ENCODE results near the gene PCCA.
"Not testable (repeated sequence)": the region's sequence is repeated elsewhere in the genome, so short reads cannot be mapped to it uniquely, and the experiment has no call there.

Gene PCCA

GRCh38 chr13:100306434-100306999 is 217.6 kb downstream of the PCCA start:
- DNase-seq (ENCODE audit: low spot score), result no peak

DNA sequence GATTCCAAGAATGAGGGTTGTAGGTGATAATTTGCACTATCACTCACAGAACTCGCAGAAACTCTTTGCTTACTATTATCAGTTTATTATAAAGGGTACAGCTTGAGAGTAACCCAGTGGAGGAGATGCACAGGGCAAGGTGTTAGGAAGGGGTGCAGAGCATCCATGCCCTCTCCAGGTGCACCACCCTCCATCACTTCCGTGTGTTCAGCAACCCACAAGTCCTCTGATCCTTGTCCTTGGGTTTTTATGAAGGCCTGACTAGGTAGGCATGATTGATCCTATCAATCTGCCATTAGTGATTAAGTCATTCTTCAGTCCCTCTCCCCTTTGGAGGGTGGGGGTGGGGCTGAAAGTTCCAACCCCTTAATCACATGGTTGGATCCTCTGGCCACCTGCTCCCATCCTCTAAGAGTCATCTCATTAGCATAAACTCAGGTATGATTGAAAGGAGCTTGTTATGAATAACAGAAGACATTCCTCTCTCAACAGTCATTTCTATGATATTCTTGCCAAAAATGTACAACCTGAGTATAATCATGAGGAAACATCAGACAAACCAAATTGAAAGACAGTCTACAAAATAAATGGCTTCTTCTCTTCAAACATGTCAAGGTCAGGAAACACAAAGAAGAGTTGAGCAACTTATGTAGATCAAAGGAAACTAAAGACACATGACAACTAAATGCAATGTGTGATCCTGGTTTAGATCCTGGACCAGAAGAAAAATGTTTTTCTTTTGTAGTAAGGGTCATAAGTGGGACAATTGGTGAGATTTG is 225.4 kb downstream of the PCCA start:
- DNase-seq (ENCODE audit: low spot score), result no peak

GRCh38 chr13:100315522-100315921 is 226.6 kb downstream of the PCCA start:
- no peak for DNase-seq (ENCODE audit: low spot score)

GRCh38 chr13:100318473-100318872 is 229.6 kb downstream of the PCCA start:
- not testable (repeated sequence) for DNase-seq (ENCODE audit: low spot score)

- DNase-seq (ENCODE audit: low spot score), result no peak
Measured at GRCh38 chr13:100323937-100324336, 235.0 kb downstream of the PCCA start.

- no peak for DNase-seq (ENCODE audit: low spot score)
Measured at GRCh38 chr13:100330662-100331061, 241.8 kb downstream of the PCCA start.

- DNase-seq (ENCODE audit: low spot score), result no peak
Measured at GRCh38 chr13:100333141-100333540, 244.2 kb downstream of the PCCA start.

GRCh38 chr13:100334214-100334613 is 245.3 kb downstream of the PCCA start:
- no peak for DNase-seq (ENCODE audit: low spot score)

DNA sequence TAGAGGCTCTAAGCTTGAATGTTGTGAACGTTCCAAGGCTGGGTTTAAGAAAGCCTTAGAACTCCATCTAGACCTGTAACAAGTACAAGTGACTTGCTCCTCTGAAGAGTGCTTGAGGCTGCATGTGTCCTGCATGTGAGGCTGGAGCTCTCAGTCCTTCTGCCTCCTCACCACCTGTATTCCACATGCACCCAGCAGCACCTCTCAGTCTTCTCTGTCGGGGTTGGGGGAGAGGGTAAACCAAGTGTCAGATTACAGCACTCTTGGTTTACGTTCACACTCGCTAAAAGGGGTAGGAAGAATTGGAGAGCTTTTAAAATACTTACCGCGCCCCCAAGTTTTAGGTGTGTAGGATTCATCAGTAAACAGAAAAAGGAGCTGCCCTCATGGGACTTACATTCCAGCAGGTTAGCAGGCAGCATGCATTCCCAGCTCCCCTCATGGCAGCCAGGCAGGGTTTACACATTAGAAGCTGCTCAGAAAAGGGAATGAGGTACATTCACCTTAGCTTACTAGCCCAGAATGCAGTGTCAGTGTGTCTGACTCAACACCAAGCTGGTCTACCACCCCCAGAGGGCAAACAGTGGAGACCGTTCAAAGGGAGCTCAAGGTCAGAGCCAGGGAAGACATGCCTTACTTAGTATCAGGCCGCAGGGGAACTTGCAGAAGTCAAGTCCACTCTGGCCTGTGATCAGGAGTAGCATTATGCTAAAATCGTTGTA is 248.1 kb downstream of the PCCA start:
- no peak for DNase-seq (ENCODE audit: low spot score)

DNA sequence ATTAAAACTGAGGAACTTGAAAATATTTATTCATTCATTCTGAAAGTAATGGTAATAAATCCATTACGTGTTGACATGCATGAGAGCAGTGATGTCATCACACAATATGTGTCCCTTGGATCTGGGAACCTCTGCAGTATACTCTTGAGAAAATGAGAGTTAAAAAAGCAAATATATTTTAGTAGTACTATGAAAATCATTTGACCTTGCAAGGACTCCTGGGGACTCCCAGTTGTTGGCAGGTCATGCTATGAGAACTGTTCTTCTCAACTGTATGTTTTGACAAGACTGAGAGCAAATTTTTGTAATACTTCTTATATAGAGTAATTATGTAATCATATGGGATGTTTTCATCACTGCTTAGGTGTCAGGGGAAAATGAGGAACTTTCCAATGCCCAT is 249.4 kb downstream of the PCCA start:
- no peak for DNase-seq (ENCODE audit: low spot score)

DNA sequence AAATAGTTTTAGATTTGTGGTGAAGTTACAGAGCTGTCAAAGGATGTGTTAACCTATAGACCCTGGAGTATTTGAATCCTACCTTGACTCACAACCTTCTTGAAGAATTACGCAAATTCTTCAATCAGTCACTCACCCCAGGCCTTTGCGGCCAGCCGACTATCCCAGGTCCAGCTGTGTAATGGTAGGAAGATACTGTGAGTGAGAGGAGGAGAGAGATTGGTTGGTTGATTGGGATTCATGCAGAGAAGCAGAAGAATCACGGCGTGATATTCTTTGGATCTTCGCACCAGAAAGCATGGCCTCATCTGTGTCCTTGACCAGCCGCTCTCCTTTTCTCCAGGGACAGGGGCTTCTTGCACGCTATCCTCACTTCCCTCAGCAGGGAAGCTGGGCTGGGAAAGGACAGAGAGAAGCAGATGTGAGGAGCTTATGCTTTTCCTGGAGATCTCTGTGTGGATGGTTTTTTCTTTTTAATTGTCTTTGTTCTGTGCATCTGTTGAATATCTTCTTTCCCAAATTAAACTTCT is 250.6 kb downstream of the PCCA start:
- DNase-seq (ENCODE audit: low spot score), result no peak

DNA sequence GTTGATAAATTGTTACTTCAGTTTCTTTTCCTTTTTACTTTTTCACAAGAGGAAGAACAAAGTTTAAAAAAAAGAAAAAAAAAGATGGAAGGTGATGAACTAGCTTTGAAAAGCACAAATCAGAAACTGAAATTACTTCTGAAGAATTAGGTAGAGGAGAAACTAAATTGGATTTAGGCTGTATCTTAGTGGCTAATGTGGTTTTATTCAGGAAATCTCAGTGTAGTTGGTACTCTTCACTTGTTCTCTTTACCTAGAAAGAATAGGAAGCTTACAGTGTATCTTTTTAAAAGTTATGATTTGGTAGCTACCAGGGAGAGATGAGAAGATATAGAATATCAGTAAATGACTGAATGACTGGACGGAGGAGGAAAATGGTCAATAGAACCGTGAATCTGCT is 252.0 kb downstream of the PCCA start:
- no peak for DNase-seq (ENCODE audit: low spot score)

GRCh38 chr13:100341327-100341726 is 252.4 kb downstream of the PCCA start:
- DNase-seq (ENCODE audit: low spot score), result no peak

DNA sequence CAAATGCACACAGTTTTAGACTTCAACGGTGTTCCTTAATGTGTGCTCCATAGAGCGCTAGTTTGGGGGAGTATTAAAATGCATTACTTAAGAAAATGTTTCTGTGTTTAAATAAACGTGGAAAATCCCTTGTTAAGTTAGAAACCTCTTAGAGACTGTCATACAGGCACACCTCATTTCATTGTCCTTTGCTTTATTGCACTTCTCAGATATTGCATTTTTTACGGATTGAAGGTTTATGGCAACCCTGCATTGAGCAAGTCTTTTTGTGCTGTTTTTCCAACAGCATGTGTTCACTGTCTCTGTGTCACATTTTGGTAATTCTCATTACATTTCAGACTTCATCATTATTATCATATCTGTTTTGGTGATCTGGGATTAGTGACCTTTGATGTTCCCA is 255.7 kb downstream of the PCCA start:
- no peak for DNase-seq (ENCODE audit: low spot score)

DNA sequence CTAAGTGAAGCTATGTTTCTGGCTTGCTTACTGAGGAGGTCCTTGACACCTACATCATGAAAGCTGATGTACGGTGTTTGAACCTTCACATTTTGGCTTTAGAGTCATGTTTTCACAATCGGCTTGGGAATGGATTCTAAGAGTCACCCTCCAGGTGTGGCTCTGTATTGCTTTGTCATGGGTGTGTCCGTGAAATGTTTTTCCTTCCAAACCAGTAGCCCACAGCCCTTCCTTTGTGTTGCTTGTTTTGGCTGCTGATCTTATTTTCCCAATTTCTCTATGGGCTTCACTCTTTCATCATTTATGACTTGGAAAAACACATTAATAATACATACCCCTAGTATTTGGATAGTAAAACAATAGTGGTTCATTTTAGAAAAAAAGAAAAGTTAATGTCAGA is 259.1 kb downstream of the PCCA start:
- no peak for DNase-seq (ENCODE audit: low spot score)

DNA sequence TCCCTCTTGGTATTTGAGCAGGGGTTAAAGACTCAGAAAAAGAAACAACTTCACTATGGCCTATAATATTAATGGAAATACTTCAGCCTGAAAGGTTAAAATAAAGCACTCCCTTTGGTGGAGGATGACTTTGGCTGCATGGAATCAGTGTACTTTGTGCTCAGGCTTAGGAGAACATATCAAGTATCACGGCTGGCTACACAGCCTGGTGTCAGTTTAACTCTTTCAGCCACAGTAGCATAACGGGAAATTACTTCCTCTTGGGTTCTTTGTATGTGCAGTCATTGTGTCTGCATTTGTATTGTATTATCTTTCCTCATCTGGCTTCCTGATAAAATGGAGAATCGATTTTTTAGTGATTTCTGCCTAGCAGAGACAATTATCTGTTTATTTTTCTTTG is 260.7 kb downstream of the PCCA start:
- DNase-seq (ENCODE audit: low spot score), result no peak

DNA sequence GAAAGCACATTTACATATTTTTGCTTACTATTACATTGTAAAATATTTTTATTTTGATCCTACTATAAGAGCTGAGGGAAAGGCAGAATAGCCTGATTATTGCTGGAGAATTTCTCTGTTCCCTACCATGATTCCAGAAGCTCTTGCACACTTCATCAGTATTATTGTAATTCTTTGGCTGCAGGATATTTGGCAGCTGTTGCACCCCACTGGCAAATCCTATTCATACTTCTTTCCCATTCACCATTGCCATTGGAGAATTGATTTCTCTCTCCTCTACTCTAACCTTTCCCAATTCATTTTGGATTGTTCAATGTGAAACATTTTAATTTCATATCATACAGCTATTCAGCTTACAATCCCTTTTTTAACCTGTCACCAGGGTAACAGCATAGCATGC is 261.7 kb downstream of the PCCA start:
- DNase-seq (ENCODE audit: low spot score), result no peak

DNA sequence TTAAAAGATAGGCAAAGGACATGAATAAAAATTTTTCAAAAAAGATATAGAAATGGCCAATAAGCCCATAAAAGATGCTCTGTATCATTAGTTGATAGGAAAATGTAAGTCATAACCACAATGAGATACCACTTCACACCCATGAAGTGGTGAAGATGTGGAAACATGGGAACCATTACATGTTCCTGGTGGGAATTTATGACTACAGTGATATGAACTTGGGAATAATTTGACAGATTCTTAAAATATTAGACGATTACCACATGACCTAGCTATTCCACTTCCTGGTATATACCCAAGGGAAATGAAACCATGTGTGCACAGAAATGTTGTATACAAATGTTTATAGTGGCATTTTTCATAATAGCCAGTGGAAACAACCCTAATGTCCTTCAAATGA is 267.5 kb downstream of the PCCA start:
- no peak for DNase-seq (ENCODE audit: low spot score)

DNA sequence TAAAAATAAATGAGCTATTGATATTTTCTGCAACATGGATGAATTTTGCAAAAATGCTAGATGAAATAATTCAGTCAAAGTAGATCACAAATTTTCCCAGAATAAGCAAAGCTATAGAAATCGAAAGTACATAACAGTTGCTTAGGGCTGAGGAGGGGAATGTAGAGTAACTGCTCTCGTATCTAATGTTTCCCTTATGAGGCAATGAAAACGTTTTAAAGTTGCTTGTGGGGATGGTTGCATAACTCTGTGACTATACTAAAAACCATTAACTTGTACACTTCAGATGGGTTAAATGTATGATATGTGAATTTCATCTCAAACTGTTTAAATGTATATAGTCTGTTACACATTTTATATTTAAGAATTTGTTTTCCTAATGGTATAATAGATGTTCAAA is 268.0 kb downstream of the PCCA start:
- DNase-seq (ENCODE audit: low spot score), result no peak

GRCh38 chr13:100357764-100358163 is 268.9 kb downstream of the PCCA start:
- no peak for DNase-seq (ENCODE audit: low spot score)

GRCh38 chr13:100361504-100361903 is 272.6 kb downstream of the PCCA start:
- DNase-seq (ENCODE audit: low spot score), result no peak

GRCh38 chr13:100362371-100362770 is 273.5 kb downstream of the PCCA start:
- DNase-seq (ENCODE audit: low spot score), result no peak

GRCh38 chr13:100362781-100363180 is 273.9 kb downstream of the PCCA start:
- DNase-seq (ENCODE audit: low spot score), result no peak

Measured in AG08395 (cell line).